Right renal cortex interstitium (tissue), 3 donors: ENCODE measurements around the gene SNX24. TPM values are rescaled to one million over a fixed set of nuclear protein-coding genes. Genes with fewer than 3 reads are reported as not detected.
"Not testable (repeated sequence)": the region's sequence is repeated elsewhere in the genome, so short reads cannot be mapped to it uniquely, and the experiment has no call there.

Source experiments
- DNase-seq, 3 donors: peaks; one replicate each; pipeline ENCODE4 v3.0.0-alpha.2; 2013; ENCODE audit warnings: low read depth in 3 of 3, low spot score in 2 of 3
- polyA plus RNA-seq, 3 donors: library from polyadenylated mRNA; unstranded; fragments of 120-200 nt; gene quantifications; one replicate each; pipeline ENCODE4 v1.2.1, GENCODE V29; 2013; ENCODE audit not compliant: insufficient read length in 3 of 3

SNX24 gene
- polyA plus RNA-seq, result 10 to 100 TPM; 21.0 to 27.0 (median 24.2) TPM

DNA sequence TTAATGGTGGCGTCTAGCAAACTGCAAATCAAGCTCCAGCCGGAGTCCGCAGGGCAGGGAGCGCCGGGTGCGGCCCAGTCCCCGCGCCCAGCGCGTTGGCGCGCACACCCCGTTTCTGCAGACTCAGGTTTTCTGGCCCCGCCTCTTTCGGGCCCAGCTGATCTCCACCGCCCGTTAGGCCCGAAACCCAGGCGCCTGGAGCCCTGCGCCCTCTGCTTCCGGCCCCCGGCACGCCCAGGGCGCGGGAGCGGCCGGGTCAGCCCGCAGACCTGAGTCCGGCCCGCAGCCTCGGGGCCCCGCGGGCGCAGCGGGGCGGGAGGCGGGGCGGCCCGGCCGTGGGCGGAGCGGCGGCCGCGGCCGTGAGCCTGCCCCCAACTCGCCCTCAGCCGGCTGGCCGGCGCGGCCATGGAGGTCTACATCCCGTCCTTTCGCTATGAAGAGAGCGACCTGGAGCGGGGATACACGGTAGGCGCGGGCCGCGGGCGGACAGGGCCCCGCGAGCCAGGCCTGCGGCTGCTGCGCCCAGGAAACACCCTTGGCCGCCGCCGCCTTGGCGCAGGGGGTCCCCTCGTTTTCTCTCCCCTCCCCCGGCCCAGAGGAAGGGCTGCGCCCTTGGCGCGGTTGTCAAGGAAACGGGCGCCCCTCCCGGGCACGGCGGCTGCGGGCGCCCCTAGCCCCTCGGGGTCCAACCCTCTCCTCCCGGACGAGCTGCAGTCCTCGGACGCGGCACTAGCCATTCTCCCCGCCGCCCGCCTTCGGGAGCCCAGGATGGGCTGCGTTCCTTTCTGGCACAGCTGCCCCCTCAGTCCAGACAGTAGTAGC, at the start of gene SNX24:
SNX24 (plus strand) TSS at position 385 of the 822 bp plus-strand sequence; CDS start at position 406, 21 bp downstream.
- DNase-seq, result peak; percentile 58 to 63 (median 60)

- DNase-seq, result no peak
Observed at GRCh38 chr5:122805481-122805880, 39.9 kb upstream of the SNX24 start.

DNA sequence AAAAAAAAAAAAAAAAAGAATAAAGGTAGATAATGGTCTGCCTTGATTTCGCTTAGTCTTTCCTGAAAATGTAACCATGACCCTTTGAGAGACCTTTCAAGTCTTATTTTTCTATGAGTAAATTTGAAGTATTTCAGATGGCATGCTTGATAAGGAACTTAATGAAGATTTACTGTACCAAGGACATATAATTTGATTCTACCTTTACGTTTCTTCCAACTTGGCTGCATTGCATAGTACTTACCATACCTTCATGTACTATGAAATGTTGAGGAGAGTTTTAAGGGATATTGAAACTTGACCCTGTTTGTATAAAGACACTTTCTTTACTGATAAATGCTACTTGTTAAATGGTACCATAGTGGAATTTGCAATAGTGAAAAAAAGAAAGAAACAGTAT, 35.0 kb upstream of the SNX24 start:
- DNase-seq, result no peak

DNA sequence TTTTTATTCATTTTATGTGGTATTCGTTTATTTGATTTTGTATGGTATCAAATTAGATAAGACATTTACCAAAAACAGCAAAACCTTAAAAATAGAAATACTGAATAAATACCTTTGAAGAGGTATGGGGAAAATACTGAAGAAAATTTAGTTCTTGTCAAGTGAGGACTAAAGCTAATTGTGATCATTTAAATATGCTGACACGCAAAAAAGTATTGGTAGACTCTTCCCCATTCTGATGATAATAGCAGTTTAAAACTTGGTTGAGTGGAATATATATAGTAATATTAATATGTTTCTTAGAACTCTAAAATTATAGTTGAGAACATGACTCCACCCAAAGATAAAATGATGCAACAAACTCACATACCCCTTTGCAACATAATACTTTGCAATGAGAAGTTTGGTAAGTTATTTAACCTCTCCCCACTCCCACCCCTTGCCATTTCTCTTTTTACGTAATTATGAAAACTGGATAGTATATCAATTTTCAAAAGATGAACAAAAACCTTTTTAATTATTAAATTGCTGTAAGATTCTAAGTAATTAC, 30.1 kb upstream of the SNX24 start:
- no peak for DNase-seq

GRCh38 chr5:122816756-122817155, 28.7 kb upstream of the SNX24 start:
- no peak for DNase-seq

- DNase-seq, result no peak
Observed at GRCh38 chr5:122831984-122832383, 13.4 kb upstream of the SNX24 start.

GRCh38 chr5:122835681-122836080, 9.7 kb upstream of the SNX24 start:
- no peak for DNase-seq

- DNase-seq, result no peak
Observed at GRCh38 chr5:122836947-122837346, 8.5 kb upstream of the SNX24 start.

DNA sequence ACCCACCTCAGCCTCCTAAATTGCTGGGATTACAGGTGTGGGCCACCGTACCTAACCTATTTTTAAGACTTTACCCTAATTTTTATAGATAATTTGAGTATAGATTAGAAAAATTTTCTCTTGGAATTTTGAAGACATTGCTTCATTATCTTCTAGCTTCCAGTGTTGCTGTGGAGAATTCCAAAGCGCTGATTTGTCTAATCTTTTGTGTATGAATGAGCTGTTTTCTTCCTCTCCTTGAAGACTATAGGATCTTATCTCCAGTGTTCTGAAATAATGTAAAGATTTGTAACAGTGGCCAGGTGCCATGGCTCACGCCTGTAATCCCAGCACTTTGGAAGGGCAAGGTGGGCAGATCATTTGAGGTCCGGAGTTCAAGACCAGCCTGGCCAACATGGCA, 5.7 kb upstream of the SNX24 start:
- DNase-seq, result no peak

DNA sequence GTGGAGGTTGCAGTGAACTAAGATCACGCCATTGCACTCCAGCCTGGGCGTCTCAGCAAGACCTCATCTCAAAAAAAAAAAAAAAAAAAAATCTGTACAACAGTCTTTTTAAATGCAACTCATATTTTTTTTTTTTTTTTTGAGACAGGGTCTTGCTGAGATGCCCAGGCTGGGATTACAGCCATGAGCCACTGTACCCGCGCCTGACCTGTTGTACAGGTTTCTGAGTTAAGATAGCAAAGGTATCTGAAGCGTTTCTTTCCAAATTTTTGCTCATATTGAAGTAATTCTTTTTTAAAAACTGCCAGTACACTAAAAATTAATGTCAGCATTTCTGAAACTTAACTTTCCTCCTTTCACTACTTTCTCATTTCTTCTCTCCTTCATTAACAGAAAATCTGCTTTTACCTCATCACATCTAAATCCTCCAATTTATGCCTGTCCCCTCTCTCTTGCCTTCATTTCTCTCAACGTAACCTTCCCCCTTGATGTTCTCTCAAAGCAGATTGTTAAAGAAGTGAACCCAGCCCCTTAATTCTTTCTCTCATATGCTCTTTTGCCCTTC, 3.3 kb upstream of the SNX24 start:
- no peak for DNase-seq

DNA sequence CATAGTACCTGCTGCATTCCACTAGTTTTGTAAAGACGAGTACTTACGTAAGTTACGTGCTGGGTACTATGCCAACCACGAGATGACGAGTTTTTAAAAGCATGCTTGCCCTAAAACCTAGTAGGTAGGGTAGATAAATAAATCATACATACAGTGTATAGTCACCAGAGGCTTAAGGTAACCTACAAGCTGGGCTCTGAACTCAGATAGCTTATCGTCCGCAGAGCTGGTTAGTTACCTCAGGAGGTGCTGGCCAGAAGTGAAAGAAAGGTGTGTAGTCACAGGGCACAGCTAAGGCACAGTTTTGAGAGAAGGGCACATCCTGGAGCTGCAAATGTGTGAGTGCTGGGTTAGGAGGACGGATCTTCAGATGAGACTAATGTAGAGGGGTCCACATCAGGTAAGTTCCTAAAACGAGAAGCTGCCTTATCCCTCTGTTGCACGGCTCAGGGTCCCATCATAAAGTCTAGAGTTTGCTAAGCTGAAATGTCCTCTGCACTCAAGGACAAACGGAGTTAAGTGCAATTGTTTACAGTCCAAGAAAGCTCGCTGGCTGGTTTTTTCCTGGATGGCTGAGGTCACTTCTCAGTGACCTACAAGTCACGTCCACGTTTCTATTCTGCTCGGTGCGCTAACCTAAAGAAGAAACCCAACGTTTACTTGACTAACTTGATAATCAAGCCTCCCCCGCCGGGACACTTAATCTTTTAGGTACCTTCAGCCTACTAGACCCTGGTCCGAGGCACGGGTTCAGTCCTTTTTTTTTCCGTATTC, 1.1 kb upstream of the SNX24 start:
- peak in 2 of 3 donors; percentile 8 to 15 for DNase-seq

DNA sequence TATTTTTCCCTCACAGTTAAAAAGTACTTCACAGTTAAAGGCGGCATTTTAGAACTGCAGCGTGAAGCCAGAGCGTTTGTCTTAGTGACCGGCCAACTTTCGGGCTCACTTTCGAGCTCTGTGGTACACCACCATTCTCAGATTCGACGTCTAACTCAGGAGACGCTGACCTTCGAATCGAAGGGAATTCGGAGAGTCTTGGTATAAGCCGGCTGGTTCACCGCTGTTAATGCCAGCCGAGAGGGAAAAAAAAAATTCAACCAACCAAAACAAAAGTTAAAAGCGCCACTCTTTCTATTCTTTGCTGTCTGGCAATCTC, 544 bp upstream of the SNX24 start:
- DNase-seq, result peak in 2 of 3 donors; percentile 10 to 49

GRCh38 chr5:122846051-122846550, 688 bp downstream of the SNX24 start:
- DNase-seq, result peak in 1 of 3 donors; percentile 25

DNA sequence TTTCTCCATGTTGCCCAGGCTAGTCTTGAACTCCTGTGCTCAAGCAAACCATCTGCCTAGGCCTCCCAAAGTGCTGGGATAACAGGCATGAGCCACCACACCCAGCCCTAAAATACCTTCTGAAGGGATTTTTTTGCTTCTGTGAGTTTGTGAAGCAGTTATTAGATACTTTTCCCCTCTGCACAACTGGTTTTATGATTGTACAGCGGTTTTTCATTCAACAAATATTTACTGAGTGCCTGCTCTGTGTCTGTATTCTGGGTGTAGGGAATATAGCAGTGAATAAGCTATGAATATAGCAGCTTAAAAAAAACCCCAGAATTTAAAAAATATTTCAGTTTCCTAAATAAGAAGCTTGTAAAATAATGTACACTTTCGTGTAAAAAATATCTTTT, 2.3 kb downstream of the SNX24 start:
- DNase-seq, result no peak

- no peak for DNase-seq
Observed at GRCh38 chr5:122849771-122850170, 4.4 kb downstream of the SNX24 start.

DNA sequence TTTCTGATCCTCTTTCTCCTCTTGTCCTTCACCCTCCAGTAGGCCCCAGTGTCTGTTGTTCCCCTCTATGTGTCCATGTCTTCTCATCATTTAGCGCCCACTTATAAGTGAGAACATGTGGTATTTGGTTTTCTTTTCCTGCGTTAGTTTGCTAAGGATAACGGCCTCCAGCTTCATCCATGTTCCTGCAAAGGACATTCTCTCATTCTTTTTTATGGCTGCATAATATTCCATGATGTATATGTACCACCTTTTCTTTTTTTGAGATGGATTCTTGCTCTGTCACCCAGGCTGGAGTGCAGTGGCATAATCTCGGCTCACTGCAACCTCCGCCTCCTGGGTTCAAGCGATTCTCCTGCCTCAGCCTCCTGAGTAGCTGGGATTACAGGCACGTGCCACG, 12.1 kb downstream of the SNX24 start:
- DNase-seq, result not testable (repeated sequence)

- DNase-seq, result no peak
Observed at GRCh38 chr5:122858451-122858850, 13.0 kb downstream of the SNX24 start.

- DNase-seq, result no peak
Observed at GRCh38 chr5:122863240-122863639, 17.8 kb downstream of the SNX24 start.

DNA sequence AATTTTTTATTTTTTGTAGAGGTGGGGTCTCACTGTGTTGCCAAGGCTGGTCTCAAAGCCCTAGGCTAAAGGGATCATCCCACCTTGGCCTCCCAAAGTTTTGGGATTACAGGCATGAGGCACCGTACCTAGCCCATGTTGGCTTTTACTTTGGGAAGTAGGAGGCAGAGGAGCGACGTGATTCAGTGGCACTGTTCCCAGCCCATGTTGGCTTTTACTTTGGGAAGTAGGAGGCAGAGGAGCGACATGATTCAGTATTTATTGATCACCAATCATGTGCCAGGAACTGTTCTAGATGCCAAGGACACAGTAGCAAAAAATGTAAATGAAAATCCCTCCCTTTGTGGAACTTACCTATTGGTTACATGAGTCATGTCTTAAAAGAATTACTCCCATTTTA, 18.3 kb downstream of the SNX24 start:
- DNase-seq, result no peak

- no peak for DNase-seq
Observed at GRCh38 chr5:122864400-122864799, 19.0 kb downstream of the SNX24 start.

DNA sequence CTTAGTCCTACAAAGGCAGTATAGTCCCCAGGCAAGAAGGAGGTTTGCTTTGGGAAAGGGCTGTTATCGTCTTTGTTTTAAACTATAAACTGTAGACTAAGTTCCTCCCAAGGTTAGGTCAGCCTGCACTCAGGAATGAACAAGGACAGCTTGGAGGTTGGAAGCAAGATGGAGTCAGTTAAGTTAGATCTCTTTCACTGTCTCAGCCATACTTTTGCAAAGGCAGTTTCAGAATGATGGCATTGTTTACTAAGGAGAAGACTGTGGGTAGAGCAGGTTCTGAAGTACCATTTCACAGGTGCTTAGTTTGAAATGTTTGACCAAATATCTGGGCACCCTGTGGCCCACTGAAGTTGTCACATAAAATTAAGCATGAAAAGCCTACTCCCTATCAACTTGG, 19.4 kb downstream of the SNX24 start:
- no peak for DNase-seq
